Lower lobe of right lung (tissue), 2 donors: ENCODE data around the gene CHRNA7. TPM values are rescaled to one million over a fixed set of nuclear protein-coding genes. Genes with fewer than 3 reads are reported as not detected.

ENCODE experiments used
- ATAC-seq, 2 donors: fragments of 200-7000 bp; cut with Tn5 transposase; one replicate each; pipeline ENCODE4 v1.9.1; 2020 to 2022; ENCODE audit warnings: mild to moderate bottlenecking in 2 of 2, moderate library complexity in 2 of 2
- DNase-seq: peaks from one replicate; pipeline ENCODE4 v3.0.0-alpha.2; 2020
- H3K27ac ChIP-seq: fragments of 200-600 bp; one replicate; pipeline ENCODE4 v1.8.0; 2022
- H3K27me3 ChIP-seq: fragments of 200-600 bp; one replicate; pipeline ENCODE4 v1.8.0; 2022; ENCODE audit warnings: low read depth
- H3K36me3 ChIP-seq: fragments of 200-600 bp; one replicate; pipeline ENCODE4 v1.8.0; 2022; ENCODE audit warnings: mild to moderate bottlenecking
- H3K4me1 ChIP-seq: fragments of 200-600 bp; one replicate; pipeline ENCODE4 v1.8.0; 2022
- H3K4me3 ChIP-seq: fragments of 200-600 bp; one replicate; pipeline ENCODE4 v1.8.0; 2022; ENCODE audit warnings: mild to moderate bottlenecking
- H3K9me3 ChIP-seq: fragments of 200-600 bp; one replicate; pipeline ENCODE4 v1.8.0; 2022
- intact Hi-C: fragments of 100-400 bp; cut with DNase I; formaldehyde crosslinking; loops from one replicate; pipeline ENCODE4 v1.11.0; 2022
- total RNA-seq: library from RNA; stranded (reverse); fragmentation: NEBNext Ultra II Directional; extraction: Animal tissue kit (Norgen Biotek cat#: 25700); gene quantifications from one replicate; pipeline ENCODE4 v1.2.1, GENCODE V29; 2021
- TF ChIP-seq, protein P1 (sequence below): fragments of 200-600 bp; IDR thresholded peaks from one replicate; pipeline ENCODE4 v1.8.0; 2022; ENCODE audit warnings: antibody characterized with exemption, mild to moderate bottlenecking
- donor health status: DM: no; HTN: yes; CAD: no; lungs with severe emphysema.

CHRNA7 gene
- total RNA-seq, 1 donor from 2014 or later = 0.92 TPM

DNA sequence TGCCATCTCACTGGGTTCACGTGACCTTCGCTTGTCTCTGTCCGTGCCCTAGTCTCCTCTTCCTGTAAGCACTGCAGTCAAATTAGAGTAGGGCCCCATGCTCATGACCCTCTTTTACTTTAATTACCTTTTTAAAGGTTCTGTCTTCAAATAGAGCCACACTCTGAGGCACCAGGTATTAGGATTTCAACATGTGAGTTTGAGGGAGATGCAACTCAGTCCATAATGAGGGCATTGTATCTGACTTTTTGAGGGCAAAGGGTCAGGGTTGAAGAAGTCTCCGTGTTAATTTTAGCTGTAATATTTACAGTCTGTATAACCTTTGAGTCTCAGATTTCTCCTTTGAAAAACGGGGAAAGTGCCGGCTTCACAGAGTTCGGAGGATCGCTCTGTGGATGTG is 82.9 kb downstream of the CHRNA7 start:
- no peaks in the 10 kb centered on the region for H3K9me3 ChIP-seq
- TF ChIP-seq, protein P1, sequence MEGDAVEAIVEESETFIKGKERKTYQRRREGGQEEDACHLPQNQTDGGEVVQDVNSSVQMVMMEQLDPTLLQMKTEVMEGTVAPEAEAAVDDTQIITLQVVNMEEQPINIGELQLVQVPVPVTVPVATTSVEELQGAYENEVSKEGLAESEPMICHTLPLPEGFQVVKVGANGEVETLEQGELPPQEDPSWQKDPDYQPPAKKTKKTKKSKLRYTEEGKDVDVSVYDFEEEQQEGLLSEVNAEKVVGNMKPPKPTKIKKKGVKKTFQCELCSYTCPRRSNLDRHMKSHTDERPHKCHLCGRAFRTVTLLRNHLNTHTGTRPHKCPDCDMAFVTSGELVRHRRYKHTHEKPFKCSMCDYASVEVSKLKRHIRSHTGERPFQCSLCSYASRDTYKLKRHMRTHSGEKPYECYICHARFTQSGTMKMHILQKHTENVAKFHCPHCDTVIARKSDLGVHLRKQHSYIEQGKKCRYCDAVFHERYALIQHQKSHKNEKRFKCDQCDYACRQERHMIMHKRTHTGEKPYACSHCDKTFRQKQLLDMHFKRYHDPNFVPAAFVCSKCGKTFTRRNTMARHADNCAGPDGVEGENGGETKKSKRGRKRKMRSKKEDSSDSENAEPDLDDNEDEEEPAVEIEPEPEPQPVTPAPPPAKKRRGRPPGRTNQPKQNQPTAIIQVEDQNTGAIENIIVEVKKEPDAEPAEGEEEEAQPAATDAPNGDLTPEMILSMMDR = no peak
- DNase-seq (no peak), ATAC-seq (no peak)
- no peak overlapping the region for H3K4me3 ChIP-seq
- no peak overlapping the region for H3K27ac ChIP-seq
- intact Hi-C loops = no loop called here
- no peaks in the 10 kb centered on the region for H3K27me3 ChIP-seq
- H3K36me3 ChIP-seq = no peaks in the 10 kb centered on the region
- H3K4me1 ChIP-seq = no peaks in the 10 kb centered on the region

DNA sequence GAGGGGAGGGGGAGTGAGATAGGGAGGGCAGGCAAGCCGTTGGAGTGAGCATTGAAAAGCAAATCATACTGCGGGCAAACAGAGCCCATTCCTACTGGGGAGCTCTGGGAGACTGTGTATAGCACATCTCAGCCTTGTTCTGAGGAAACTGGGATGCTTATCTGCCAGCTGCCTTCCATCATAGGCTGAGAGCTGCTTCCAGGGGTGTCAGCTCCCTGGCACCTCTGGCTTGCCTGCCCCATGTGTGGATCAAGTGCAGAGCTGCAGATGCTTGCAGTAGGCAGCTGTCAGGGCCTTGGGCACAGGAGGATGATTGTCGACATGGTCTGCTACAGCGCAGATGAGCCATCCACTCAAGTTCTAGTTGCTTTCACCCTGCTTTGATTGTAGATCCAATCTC is 86.8 kb downstream of the CHRNA7 start:
- no peak for ATAC-seq
- H3K27me3 ChIP-seq = no peaks in the 10 kb centered on the region
- H3K36me3 ChIP-seq = no peaks in the 10 kb centered on the region
- intact Hi-C loops = no loop called here
- no peaks in the 10 kb centered on the region for H3K9me3 ChIP-seq
- no peaks in the 10 kb centered on the region for H3K4me1 ChIP-seq
- no peak overlapping the region for H3K27ac ChIP-seq
- TF ChIP-seq, protein P1 = no peak
- DNase-seq = no peak
- no peak overlapping the region for H3K4me3 ChIP-seq

- H3K27me3 ChIP-seq = no peaks in the 10 kb centered on the region
- no peaks in the 10 kb centered on the region for H3K36me3 ChIP-seq
- no peak overlapping the region for H3K27ac ChIP-seq
- intact Hi-C loops = no loop called here
- TF ChIP-seq, protein P1 = no peak
- no peak for ATAC-seq
- no peaks in the 10 kb centered on the region for H3K9me3 ChIP-seq
- H3K4me1 ChIP-seq = no peaks in the 10 kb centered on the region
- no peak overlapping the region for H3K4me3 ChIP-seq
- DNase-seq = no peak
These were observed 89.0 kb downstream of the CHRNA7 start for GRCh38 chr15:32119286-32119685.

GRCh38 chr15:32119694-32120330 is 89.5 kb downstream of the CHRNA7 start:
- TF ChIP-seq, protein P1 = no peak
- ATAC-seq (no peak), DNase-seq (no peak)
- no peaks in the 10 kb centered on the region for H3K27me3 ChIP-seq
- H3K27ac ChIP-seq = no peak overlapping the region
- H3K36me3 ChIP-seq = no peaks in the 10 kb centered on the region
- H3K4me1 ChIP-seq = no peaks in the 10 kb centered on the region
- H3K4me3 ChIP-seq = no peak overlapping the region
- intact Hi-C loops = no loop called here
- H3K9me3 ChIP-seq = no peaks in the 10 kb centered on the region

DNA sequence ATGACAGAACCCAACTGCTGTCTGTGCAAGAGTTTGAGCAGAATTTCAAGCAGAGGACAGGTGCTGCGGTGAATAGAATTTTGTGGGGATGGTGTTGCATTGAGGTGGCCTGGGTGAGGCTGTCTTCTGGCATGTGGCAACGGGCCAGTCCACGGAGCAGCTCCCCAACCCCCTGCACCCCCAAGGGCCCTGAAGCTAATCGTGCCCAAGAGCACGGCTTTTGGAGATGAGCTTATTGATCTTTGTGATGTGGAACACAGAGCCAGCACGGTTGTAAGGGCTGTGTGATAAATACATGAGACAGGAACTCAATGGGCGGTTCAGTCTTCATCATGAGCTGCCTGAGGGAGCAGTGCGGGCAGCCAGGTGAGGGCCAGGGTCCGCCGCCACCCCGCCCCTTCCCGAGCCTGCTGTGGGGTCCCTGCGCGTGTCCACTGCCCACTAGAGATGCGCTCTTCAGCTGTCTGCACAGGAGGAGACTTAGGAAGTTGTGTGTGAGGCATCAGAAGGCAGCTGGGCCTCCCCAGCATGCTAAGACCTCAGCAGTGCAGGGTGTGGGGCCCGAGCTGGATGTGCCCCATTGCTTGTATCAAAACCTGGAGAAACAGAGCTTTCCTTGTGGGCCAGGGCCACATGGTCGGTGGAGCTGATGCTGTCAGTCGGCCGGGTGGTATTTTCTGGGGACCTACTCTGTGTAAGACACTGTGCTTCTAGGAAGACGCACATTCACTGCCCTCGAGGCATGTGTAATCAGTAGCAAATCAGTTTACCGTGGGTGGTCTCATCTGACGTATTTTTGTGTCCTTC is 90.5 kb downstream of the CHRNA7 start:
- intact Hi-C loops = no loop called here
- no peak overlapping the region for H3K4me3 ChIP-seq
- no peak for ATAC-seq
- no peaks in the 10 kb centered on the region for H3K36me3 ChIP-seq
- no peak for DNase-seq
- H3K4me1 ChIP-seq = no peaks in the 10 kb centered on the region
- H3K9me3 ChIP-seq = no peaks in the 10 kb centered on the region
- H3K27ac ChIP-seq = no peak overlapping the region
- H3K27me3 ChIP-seq = no peaks in the 10 kb centered on the region
- TF ChIP-seq, protein P1 = no peak
